ENCODE results near the gene PCED1B. TPM values are rescaled to one million over a fixed set of nuclear protein-coding genes. Genes with fewer than 3 reads are reported as not detected.

The PCED1B gene
- total RNA-seq, 1 donor from 2014 or later: 22.1 TPM

DNA sequence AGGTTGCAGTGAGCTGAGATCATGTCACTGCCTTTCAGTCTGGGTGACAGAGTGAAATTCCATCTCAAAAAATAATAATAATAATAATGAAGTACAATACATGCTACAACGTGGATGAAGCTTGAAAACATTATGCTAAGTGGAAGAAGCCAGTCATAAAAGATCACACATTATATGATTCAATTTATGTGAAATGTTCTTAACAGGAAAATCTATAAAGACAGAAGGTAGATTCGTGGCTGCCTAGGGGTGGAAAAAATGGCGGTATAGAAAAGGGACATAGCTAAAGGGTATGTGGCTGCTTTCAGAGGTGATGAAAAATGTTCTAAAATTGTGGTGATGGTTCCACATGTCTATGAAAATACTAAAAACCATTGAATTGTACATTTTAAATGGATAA lies 41.3 kb downstream of the PCED1B start:
- no peak for DNase-seq (ENCODE audit: low spot score)

GRCh38 chr12:47121146-47121545 lies 41.7 kb downstream of the PCED1B start:
- DNase-seq (ENCODE audit: low spot score): no peak

DNA sequence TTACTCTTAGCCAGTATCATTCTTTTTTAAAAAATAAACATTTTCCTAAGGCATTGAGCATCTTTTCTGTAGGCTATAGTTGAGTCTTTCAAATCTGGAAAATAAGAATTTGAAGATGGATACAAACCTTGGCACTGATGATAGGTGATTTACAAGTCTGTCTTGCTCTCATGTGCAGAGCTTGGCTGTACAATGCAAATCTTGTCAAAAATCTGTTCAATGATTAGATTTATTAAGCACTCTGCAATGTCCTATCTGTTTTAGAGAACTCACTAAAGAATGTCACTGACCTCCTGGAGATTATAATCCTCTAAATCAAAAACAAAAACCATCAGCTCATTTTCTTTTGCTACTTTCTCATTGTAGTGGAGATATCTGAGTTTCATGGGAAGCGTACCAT lies 43.2 kb downstream of the PCED1B start:
- no peak for DNase-seq (ENCODE audit: low spot score)

DNA sequence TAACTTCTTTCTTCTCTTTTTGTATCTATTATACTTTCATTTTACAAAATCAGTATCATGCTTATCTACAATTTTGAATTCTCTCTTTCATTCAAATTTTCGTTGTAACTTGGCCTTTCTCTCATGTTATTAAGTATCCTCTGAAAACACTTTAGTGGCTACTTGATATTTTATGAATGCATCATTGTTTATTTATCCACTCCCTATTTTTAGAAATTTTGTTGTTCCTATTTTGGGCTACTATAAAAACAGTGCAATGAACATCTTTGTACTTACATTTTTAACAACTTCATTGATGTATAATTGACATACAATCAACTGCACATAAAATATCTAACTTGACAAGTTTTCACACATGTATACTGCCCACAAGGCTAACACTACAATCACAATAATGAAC lies 44.3 kb downstream of the PCED1B start:
- no peak for DNase-seq (ENCODE audit: low spot score)

DNA sequence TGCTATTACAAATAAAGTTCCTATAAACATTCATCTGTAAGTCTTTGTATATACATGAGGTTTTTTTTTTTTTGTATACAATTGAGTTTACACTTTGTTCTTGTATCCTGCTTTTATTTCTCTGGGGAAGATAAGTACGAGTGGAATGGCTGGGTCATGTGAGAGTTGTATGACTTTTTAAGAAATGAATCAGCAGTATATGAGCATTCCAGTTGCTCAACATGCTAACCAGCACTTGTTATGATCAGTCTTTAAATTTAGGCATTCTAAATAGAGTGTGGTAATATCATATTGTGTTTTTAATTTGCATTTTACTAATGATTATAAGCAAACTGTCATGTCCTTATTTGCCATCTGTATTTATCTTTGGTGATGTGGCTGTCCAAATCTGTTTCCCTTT lies 45.0 kb downstream of the PCED1B start:
- DNase-seq (ENCODE audit: low spot score): no peak

- no peak for DNase-seq (ENCODE audit: low spot score)
These were observed 46.8 kb downstream of the PCED1B start for GRCh38 chr12:47126246-47126645.

GRCh38 chr12:47131011-47131410 lies 51.6 kb downstream of the PCED1B start:
- no peak for DNase-seq (ENCODE audit: low spot score)

DNA sequence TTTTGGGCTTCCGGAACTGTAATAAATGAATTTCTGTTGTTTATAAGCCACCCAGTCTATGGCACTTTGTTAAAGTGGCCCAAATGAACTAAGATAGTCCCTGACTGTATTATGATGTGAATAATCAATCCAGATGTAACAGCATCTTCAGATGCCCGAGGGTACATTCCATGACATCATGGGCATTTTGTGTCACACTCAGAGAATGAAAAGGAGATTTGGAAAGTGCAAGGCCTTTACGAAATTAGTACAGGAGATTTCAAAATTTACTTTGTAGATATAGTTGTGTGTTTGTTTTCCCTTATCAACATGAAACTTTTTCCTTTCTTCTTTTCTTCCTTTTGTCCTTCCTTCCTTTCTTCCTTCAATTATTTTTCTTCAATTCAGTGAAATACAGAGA lies 54.6 kb downstream of the PCED1B start:
- no peak for DNase-seq (ENCODE audit: low spot score)

- DNase-seq (ENCODE audit: low spot score): no peak
These were observed 56.2 kb downstream of the PCED1B start for GRCh38 chr12:47135578-47135977.

DNA sequence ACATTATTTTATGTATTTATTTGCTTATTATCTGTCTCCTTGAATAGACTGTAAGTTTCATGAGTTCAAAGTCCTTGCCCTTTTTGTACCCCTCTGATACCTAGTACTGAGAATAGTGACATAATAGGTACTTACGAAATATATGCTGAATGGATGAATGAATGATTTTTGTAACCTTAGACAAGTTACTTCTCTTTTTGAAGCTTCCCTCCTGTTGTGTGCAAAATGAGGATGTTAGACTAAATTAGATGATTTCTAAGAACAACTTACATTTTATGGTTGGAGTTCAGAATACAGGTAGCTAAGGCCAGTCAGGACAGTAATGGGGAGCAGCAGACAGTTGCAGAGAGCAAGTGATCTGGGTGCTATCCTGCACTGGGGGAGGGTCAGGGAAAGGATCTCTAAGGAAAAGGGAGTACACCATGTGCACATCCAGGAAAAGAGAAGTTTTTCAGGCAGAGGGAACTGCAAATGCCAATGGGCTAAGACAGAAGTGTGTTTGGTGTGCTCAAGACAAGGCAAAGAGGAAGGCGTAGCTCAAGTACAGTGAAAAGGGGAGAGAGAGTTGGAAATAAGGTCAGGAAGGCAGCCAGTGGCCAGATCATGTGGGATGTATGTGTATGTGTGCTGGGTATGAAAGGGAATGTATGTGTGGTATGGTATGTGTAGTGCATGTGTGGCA lies 59.7 kb downstream of the PCED1B start:
- no peak for DNase-seq (ENCODE audit: low spot score)

DNA sequence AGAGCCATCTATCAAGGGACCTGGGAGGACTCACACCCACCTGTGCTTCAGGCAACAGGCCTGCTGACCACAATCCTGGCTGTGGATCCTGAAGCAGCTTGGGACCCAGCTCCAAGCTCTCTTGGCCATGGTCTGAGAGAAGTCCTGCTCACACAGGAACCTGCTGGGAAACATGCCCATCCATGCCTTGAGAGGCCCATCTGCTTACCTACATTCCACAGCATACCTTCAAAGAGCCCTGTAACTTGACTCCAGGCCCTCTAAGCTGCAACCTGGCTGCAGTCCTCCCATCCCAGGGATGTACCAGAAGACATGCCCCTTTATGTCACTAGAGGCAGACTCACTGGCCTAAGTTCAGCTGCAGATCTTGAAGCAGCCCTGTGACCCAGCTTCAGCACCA lies 62.0 kb downstream of the PCED1B start:
- no peak for DNase-seq (ENCODE audit: low spot score)

- DNase-seq (ENCODE audit: low spot score): no peak
These were observed 65.3 kb downstream of the PCED1B start for GRCh38 chr12:47144769-47145168.

GRCh38 chr12:47145188-47145587 lies 65.8 kb downstream of the PCED1B start:
- no peak for DNase-seq (ENCODE audit: low spot score)

DNA sequence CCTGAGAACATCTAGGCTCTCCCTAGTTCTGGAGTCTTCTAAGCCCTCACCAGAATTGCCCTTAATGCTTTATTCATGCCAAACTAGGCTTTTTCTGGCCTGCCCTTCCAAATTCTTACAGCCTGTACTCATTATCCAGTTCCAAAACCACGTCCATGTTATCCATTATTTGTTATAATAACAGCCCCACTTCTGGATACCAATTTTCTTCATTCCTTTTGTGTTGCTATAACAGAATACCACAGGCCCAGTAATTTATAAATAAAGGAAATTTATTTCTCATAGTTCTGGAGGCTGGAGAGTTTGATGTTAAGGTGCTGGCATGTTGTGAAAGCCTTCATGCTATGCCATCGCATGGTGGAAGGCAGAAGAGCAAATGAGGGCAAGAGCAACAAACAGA lies 68.3 kb downstream of the PCED1B start:
- no peak for DNase-seq (ENCODE audit: low spot score)

GRCh38 chr12:47149146-47149545 lies 69.7 kb downstream of the PCED1B start:
- DNase-seq (ENCODE audit: low spot score): no peak

DNA sequence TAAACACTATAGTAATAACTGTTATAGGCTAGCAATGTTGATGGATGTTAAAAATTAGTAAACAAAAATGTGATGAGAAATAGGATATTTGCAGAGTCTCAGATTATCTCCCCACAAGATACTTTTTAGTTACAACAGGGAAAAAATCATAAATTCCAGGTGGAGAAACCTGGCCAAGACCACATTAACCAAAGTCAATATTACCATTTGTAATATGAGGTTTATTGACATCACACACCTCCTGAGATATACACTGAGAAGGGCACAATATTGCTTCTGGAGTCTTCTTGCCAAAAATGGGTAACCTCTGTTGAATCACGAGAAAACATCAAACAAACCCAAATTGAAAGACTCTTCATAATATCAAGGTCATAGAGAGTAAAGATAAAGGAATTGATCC lies 72.7 kb downstream of the PCED1B start:
- DNase-seq (ENCODE audit: low spot score): no peak

GRCh38 chr12:47155457-47156166 lies 76.2 kb downstream of the PCED1B start:
- no peak for DNase-seq (ENCODE audit: low spot score)

- DNase-seq (ENCODE audit: low spot score): no peak
These were observed 76.8 kb downstream of the PCED1B start for GRCh38 chr12:47156167-47156736.

GRCh38 chr12:47158792-47159191 lies 79.4 kb downstream of the PCED1B start:
- no peak for DNase-seq (ENCODE audit: low spot score)

DNA sequence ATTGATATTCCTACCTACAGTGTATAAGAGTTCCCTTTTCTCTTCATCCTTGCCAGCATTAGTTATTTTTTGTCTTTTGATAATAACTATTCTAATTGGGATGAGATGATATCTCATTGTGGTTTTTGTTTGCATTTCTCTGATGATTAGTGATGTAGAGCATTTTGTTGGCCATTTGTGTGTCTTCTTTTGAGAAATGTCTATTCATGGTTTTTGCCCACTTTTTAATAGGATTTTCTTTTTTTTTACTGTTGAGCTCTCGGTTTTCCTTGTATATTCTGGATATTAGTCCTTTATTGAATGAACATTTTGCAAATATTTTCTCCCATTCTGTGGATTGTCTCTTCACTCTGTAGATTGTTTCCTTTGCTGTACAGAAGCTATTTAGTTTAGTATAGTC lies 79.9 kb downstream of the PCED1B start:
- no peak for DNase-seq (ENCODE audit: low spot score)

GRCh38 chr12:47160316-47161244 lies 81.2 kb downstream of the PCED1B start:
- DNase-seq (ENCODE audit: low spot score): no peak

DNA sequence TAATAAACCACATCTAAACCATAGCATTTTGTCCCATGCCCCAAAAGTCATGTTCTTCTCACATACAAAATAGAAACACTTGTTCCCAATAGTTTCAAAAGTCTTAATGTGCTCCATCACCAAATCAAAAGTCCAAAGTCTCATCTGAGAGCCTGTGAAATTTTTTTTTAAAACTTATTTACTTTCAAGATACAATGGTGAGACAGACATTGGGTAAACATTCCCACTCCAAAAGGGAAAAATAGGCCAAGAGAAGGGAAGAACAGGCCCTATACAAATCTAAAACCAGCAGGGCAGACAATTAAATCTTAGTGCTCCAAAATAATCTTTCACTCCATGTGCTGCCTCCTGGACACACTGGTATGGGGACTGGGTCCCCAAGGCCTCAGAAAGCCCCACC lies 84.7 kb downstream of the PCED1B start:
- no peak for DNase-seq (ENCODE audit: low spot score)
